ENCODE measurements around the gene PPP1CB. TPM values are rescaled to one million over a fixed set of nuclear protein-coding genes. Genes with fewer than 3 reads are reported as not detected.
A peak's percentile ranks its signal among the peaks of the same experiment; 100 is the strongest.

Gene PPP1CB
- total RNA-seq, 1 experiment from 2014 or later, result 269 TPM

GRCh38 chr2:28749526-28749925, 2.1 kb upstream of the PPP1CB start:
- CTCF ChIA-PET, result interaction anchor here (2.0 kb wide), 1 partner anchor 155 kb away, joined by 7 read pairs; no protein-coding TSS in a partner anchor
- Mint-ChIP-seq H3K27me3 (ENCODE audit: insufficient read depth, unreplicated experiment) (no peaks in the 10 kb centered on the region), H3K4me3 (ENCODE audit: unreplicated experiment) (no peak overlapping the region), H3K36me3 (ENCODE audit: insufficient read depth, unreplicated experiment) (peaks cover 19% of the 10 kb centered on the region), H3K27ac (ENCODE audit: low read depth, unreplicated experiment) (peak overlapping the region; percentile 98), H3K9me3 (ENCODE audit: unreplicated experiment) (no peaks in the 10 kb centered on the region), H3K4me1 (ENCODE audit: insufficient read depth, unreplicated experiment) (peaks cover 4% of the 10 kb centered on the region)
- BruUV-seq (replicated peaks), result no TSS peak
- intact Hi-C loops (cut with micrococcal nuclease), result no loop called here
- DNase-seq (ENCODE audit: unreplicated experiment), result no peak
- POLR2A ChIA-PET, result interaction anchor here (1.1 to 3.1 kb wide), 6 partner anchors 9 to 16 kb away, joined by 3 to 13 read pairs (median 4); no protein-coding TSS in a partner anchor
- TF ChIP-seq, protein P1, sequence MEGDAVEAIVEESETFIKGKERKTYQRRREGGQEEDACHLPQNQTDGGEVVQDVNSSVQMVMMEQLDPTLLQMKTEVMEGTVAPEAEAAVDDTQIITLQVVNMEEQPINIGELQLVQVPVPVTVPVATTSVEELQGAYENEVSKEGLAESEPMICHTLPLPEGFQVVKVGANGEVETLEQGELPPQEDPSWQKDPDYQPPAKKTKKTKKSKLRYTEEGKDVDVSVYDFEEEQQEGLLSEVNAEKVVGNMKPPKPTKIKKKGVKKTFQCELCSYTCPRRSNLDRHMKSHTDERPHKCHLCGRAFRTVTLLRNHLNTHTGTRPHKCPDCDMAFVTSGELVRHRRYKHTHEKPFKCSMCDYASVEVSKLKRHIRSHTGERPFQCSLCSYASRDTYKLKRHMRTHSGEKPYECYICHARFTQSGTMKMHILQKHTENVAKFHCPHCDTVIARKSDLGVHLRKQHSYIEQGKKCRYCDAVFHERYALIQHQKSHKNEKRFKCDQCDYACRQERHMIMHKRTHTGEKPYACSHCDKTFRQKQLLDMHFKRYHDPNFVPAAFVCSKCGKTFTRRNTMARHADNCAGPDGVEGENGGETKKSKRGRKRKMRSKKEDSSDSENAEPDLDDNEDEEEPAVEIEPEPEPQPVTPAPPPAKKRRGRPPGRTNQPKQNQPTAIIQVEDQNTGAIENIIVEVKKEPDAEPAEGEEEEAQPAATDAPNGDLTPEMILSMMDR (IDR thresholded peaks at IDR 0.05; ENCODE audit: unreplicated experiment), result no peak

- POLR2A ChIA-PET, result interaction anchor here (0.5 to 9.6 kb wide), 24 partner anchors 9 to 354 kb away, joined by 3 to 148 read pairs (median 6); partner anchors contain the start of gene WDR43
- no peak for DNase-seq (ENCODE audit: unreplicated experiment)
- CTCF ChIA-PET, result interaction anchor here (0.6 to 8.7 kb wide), 8 partner anchors 23 to 1074 kb away, joined by 3 to 99 read pairs (median 3); no protein-coding TSS in a partner anchor
- TSS peak; percentile 79 for BruUV-seq (replicated peaks)
- peak overlapping the region; percentile 95 for H3K4me3 Mint-ChIP-seq (ENCODE audit: unreplicated experiment)
- no peaks in the 10 kb centered on the region for H3K27me3 Mint-ChIP-seq (ENCODE audit: insufficient read depth, unreplicated experiment)
- H3K4me1 Mint-ChIP-seq (ENCODE audit: insufficient read depth, unreplicated experiment), result peaks cover 14% of the 10 kb centered on the region
- H3K27ac Mint-ChIP-seq (ENCODE audit: low read depth, unreplicated experiment), result peak overlapping the region; percentile 98
- TF ChIP-seq, protein P1 (IDR thresholded peaks at IDR 0.05; ENCODE audit: unreplicated experiment), result no peak
- intact Hi-C loops (cut with micrococcal nuclease), result loop anchor here (5.0 to 10.0 kb wide), 5 partner anchors 88 to 1046 kb away; no protein-coding TSS in a partner anchor
- H3K36me3 Mint-ChIP-seq (ENCODE audit: insufficient read depth, unreplicated experiment), result peaks cover 13% of the 10 kb centered on the region
- H3K9me3 Mint-ChIP-seq (ENCODE audit: unreplicated experiment), result no peaks in the 10 kb centered on the region
These were observed 1.0 kb upstream of the PPP1CB start for GRCh38 chr2:28750316-28751251.

DNA sequence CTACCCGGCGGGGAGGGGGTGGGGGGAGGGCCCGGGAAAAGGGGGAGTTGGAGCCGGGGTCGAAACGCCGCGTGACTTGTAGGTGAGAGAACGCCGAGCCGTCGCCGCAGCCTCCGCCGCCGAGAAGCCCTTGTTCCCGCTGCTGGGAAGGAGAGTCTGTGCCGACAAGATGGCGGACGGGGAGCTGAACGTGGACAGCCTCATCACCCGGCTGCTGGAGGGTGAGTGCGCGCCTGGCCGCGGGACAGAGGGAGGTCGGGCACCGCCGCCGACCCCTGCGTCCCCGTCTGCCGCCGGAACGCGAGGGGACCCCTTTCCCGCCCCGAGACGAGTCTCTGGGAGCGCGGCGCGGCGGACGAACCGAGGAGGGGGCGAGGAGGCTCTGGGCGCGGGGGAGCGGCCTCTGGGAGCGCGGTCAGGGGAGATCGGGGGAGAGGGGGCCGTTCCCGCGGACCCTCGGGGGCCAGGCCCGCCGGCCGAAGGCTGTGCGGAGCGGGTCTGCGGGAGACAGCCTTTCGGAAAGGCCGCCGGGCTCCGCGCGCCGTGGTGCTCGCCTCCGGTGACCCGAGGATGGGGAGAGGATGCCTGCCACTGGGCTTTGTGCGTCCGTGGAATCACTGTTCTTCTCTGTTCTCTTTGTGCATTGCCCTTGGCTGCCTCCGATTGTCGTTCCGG, 463 bp downstream of the PPP1CB start:
- peak overlapping the region; percentile 95 for H3K4me3 Mint-ChIP-seq (ENCODE audit: unreplicated experiment)
- DNase-seq (ENCODE audit: unreplicated experiment), result peak; percentile 17
- H3K9me3 Mint-ChIP-seq (ENCODE audit: unreplicated experiment), result no peaks in the 10 kb centered on the region
- POLR2A ChIA-PET, result interaction anchor here (0.6 to 9.6 kb wide), 34 partner anchors 10 to 1044 kb away, joined by 3 to 148 read pairs (median 4); partner anchors contain the start of gene WDR43
- H3K27me3 Mint-ChIP-seq (ENCODE audit: insufficient read depth, unreplicated experiment), result no peaks in the 10 kb centered on the region
- CTCF ChIA-PET, result interaction anchor here (0.9 to 8.7 kb wide), 8 partner anchors 36 to 185 kb away, joined by 3 to 99 read pairs (median 4); no protein-coding TSS in a partner anchor
- peak overlapping the region; percentile 98 for H3K27ac Mint-ChIP-seq (ENCODE audit: low read depth, unreplicated experiment)
- no TSS peak for BruUV-seq (replicated peaks)
- intact Hi-C loops (cut with micrococcal nuclease), result loop anchor here (5.0 to 10.0 kb wide), 5 partner anchors 90 to 1047 kb away; no protein-coding TSS in a partner anchor
- TF ChIP-seq, protein P1 (IDR thresholded peaks at IDR 0.05; ENCODE audit: unreplicated experiment), result no peak
- peaks cover 15% of the 10 kb centered on the region for H3K36me3 Mint-ChIP-seq (ENCODE audit: insufficient read depth, unreplicated experiment)
- peaks cover 27% of the 10 kb centered on the region for H3K4me1 Mint-ChIP-seq (ENCODE audit: insufficient read depth, unreplicated experiment)

All from MCF 10A (cell line).